HG03558 (cell line): ENCODE data around the gene SSC5D.

Experiments used
- ATAC-seq: cut with Tn5 transposase; IDR thresholded peaks from one replicate; pipeline ENCODE4 v1.9.1; 2021; ENCODE audit warnings: moderate number of reproducible peaks; ENCODE audit not compliant: unreplicated experiment; ENCODE audit errors: extremely low read depth

Gene SSC5D

GRCh38 chr19:55500368-55500952 is 12.2 kb downstream of the SSC5D start:
- ATAC-seq: no peak

- no peak for ATAC-seq
These were observed 14.1 kb downstream of the SSC5D start for GRCh38 chr19:55502197-55502952.

GRCh38 chr19:55503157-55503501 is 14.9 kb downstream of the SSC5D start:
- no peak for ATAC-seq

DNA sequence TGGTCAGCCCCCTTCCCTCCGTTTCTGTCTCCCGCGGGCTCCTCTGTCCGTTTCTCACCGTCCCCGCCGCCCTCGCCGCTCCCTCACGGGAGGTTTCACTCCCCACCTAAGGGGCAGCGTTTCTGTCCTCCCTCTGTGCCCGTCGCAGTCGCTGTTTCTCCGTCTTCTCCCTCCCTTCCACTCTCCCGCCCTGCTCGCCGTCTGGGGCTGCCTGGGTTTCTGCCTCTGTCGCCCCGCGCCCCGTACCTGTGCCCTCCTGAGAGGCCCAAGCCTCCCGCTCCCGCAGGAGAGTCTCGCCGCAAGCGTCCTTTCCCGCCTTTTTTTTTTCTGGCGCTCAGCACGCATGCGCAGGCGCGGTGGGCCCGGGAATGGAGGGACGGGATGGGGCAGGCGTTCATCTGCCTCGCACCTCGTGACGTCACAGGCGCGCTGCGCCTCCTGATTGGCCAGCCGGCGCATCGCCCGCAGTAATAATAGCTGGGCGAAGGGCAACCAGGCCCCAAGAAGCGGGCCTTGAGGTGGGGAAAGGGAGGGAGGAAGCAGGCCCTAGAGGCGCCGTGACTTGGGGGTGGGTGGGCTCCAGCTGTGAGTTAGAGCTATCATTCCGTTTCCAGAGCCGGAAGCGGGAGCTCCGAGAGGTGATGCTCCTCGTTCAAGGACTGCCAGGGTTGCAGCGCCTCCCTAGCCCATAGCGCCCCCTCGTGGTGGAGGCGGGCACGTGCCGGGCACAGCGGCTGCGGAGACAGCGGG is 15.4 kb downstream of the SSC5D start:
- ATAC-seq: peak; percentile 71

DNA sequence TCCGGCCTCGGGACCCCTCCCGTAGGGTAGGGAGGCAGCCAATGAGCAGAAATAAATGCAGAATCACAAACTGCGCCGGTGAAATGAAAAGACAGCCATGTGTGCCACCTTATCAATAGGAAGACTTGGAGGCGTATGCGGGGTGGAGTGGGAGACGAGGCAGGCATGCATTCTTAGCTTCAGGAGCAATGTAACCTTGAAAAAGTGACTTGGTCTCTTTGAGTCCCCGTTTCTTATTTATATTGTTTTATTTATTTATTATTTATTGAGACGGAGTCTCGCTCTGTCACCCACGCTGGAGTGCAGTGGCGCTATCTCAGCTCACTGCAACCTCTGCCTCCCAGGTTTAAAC is 16.0 kb downstream of the SSC5D start:
- ATAC-seq: no peak

GRCh38 chr19:55504981-55505380 is 16.7 kb downstream of the SSC5D start:
- ATAC-seq: no peak

- no peak for ATAC-seq
These were observed 19.9 kb downstream of the SSC5D start for GRCh38 chr19:55508120-55508519.

DNA sequence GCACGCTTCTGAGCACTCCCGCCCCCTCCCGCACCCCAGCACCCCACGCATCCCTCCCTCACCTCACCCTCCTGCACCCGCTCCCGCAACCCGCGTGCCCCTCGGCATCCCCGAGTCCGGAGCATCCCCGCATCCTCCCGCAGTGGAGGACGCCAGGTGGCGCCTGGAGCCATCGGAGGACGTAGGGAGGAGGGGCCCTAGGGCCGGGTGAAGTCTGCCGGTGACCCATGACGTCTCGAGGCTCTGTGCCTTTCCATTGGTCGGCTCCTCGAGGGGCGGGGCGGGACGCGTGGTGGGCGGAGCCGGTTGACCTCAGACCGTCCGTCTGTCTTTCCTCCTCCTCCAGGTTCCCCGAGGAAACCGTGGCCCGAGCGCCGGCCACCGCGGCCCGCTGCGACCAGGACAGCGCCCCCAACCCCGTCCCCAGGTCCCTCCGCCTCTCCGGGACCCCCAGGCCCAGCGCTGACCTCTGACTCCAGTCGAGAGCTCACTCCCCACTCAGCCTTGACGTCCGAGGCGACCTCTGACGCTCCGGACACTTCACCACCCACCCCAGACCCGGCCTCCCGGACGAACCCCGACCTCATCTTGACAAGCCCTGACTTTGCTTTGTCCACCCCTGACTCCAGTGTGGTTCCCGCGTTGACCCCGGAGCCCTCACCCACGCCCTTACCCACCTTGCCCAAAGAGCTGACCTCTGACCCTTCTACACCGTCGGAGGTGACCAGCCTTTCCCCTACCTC is 28.8 kb downstream of the SSC5D start:
- peak; percentile 91 for ATAC-seq

- no peak for ATAC-seq
These were observed 31.4 kb downstream of the SSC5D start for GRCh38 chr19:55519451-55520311.

GRCh38 chr19:55520691-55521292 is 32.6 kb downstream of the SSC5D start:
- ATAC-seq: no peak

- ATAC-seq: no peak
These were observed 37.3 kb downstream of the SSC5D start for GRCh38 chr19:55525289-55526101.

DNA sequence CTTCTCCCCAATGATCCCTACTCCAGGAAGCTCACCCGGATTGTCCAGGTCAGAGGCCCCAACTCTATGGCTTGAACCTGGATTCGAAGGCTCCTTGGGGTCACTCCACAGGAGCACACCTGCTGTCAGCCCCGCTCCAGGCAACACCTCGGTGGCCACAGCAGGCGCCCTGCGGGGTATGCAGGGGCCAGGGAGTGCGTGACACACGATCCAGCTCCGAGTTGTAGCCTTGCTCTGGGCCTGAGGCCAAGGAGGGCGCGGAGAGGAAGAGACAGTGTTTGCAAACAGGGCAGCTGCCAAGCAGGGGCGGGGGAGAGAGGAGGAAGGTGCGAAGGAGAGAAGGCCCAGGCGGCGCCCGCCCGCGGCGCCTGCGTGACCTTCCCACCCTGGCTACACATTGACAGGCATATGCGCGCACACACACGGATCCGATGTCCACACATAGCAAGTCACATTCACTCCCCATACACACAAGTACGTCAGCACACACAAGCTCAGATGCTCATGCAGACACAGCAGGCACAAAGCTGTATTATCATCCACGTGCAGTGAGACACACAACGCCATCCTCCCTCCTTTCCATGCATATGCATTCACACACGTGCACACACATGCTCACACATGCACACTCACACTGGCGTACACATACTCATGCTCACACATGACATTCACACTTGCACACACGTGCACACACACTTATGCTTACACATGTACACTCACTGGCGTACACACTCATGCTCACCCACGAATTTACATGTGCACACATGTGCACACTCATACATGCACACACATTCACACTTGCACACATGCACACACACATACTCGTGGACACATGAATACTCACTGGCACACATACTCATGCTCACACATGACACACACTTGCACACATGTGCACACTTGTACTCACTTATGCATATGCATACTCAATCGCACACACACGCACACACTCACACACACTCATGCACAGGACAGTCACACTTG is 38.3 kb downstream of the SSC5D start:
- ATAC-seq: no peak

GRCh38 chr19:55527197-55528029 is 39.2 kb downstream of the SSC5D start:
- no peak for ATAC-seq

GRCh38 chr19:55528030-55528803 is 40.0 kb downstream of the SSC5D start:
- no peak for ATAC-seq

DNA sequence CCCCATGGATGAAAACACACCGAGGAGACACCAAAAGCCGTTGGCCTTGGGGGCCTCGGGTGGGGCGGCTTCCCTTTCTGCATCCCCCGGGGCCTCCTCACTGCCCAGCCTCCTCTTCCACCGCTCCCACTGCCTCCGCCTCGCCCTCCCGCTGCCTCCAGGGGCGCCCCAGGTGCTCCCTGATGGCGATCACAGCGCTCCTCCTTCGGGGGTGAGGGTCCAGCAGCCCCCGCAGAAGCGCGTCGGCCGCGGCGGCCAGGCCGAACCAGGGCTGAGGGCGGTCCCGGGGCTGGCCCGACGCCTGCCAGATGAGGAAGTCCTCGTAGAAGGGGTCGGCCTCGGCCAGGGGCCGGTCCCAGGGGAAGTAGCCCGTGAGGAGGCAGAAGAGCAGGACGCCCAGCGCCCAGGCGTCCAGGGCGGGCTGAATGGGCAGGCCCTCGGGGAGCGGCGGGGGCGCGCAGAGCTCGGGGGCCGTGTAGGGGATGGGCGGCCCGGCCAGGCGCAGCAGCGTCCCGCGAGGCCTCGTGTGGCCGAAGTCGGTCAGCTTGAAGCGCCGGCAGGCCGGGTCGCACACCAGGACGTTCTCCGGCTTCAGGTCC is 41.5 kb downstream of the SSC5D start:
- no peak for ATAC-seq

DNA sequence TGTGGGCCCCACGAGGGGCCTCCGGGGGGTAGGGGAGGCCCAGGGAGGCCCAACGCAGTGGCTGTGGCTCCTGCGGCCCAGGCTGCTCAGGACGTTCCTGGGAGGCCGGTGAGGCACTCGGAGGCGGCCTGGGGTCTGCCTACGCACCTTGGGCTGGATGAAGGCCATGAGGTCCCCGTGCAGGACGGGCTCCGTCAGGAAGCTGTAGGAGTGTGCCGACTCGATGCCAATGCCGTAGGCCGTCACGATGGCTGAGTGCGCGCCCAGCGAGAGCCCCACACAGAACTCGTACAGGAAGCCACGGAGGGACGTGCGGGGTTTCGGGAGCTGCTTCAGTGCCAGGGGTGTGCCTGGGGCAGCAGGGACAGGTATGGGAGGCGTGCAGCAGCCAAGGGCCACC is 42.8 kb downstream of the SSC5D start:
- no peak for ATAC-seq
